AG04450 (cell line): ENCODE results near the gene BLACAT1. TPM values are rescaled to one million over a fixed set of nuclear protein-coding genes. Genes with fewer than 3 reads are reported as not detected.
"Not testable (repeated sequence)": the region's sequence is repeated elsewhere in the genome, so short reads cannot be mapped to it uniquely, and the experiment has no call there.

Source experiments
- CTCF ChIA-PET: fragments of 300-600, 350-600 bp; formaldehyde crosslinking; extraction: SDS; loops from one replicate; lab custom pipeline; 2022; ENCODE audit warnings: antibody characterized with exemption, inconsistent platforms; lab: Charles Lee
- POLR2A ChIA-PET: fragments of 350-600 bp; formaldehyde crosslinking; extraction: SDS; loops from one replicate; lab custom pipeline; 2021; ENCODE audit warnings: antibody characterized with exemption, inconsistent platforms; lab: Yijun Ruan, JAX
- DNase-seq: peaks from one replicate; pipeline ENCODE4 v3.0.0-alpha.2; 2011; ENCODE audit warnings: low read depth, low spot score
- H3K27ac ChIP-seq: one replicate; pipeline ENCODE4 v1.5.1; 2012; ENCODE audit warnings: low read depth, low read length, control low read depth
- H3K27me3 ChIP-seq: one replicate; pipeline ENCODE4 v1.6.0; 2012; ENCODE audit warnings: low read length; ENCODE audit not compliant: control insufficient read depth, insufficient read depth
- H3K4me3 ChIP-seq: 2 replicates; pipeline ENCODE4 v1.5.1; 2011; ENCODE audit warnings: mild to moderate bottlenecking, low read depth, low read length, control low read depth
- H3K9me3 ChIP-seq: 2 replicates; pipeline ENCODE4 v1.5.1; 2012; ENCODE audit warnings: low read length; ENCODE audit not compliant: control insufficient read depth, insufficient read depth
- polyA plus RNA-seq: library from polyadenylated mRNA; depleted of rRNA; stranded (reverse); fragments of >200 nt; gene quantifications from 2 replicates; pipeline ENCODE4 v1.2.3, GENCODE V29; 2011
- TF ChIP-seq, protein P1 (sequence below): IDR thresholded peaks from 2 replicates; pipeline ENCODE4 v1.5.1; 2011; ENCODE audit warnings: low read depth, low read length, control low read depth, inconsistent platforms

BLACAT1 gene
- polyA plus RNA-seq, 1 experiment = 0.06 TPM

DNA sequence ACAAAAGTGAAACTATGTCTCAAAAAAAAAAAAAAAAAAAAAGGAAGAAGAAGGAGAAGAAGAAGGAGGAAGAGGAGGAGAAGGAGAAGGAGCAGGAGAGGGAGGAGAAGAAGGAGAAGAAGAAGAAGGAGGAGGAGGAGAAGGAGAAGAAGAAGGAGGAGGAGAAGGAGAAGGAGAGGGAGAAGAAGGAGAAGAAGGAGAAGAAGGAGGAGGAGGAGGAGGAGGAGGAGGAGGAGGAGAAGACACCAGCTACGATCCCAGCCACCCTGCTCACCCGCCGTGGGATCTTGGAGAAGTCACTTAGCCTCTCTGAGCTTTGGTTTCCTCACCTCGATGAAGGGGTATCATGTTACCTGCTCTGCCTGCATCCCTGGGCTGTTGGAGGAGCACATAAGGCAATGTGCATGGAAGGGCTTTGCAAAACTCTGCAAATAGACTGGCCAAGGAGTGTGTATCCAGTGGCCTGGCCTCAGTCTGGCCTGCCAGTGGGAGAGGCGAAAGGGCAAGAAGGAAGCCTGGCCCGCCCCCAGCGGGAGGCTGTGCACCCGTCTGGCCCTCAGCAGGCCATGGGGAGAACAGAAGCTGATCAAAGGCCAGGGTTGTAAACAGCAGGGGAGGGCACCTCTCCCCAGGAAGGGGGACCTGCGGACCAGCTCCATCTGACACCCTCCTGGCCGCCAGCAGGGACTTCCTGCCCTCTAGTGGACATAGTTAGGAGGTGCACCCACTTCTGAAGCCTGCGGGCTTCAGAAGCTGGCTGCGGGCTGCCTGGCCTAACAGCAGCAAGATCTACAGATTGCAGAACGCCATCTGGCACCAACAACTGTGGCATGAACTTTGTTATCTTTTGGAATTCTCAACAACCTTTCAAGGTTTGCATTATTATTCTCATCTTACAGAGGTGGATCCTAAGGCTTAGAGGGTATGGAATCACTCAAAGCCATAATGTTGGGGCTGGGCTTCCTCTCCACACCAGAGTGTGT lies 29.4 kb upstream of the BLACAT1 start:
- Histone ChIP-seq H3K9me3 (no peaks in the 10 kb centered on the region), H3K27me3 (peaks cover 50% of the 10 kb centered on the region), H3K27ac (no peak overlapping the region), H3K4me3 (no peak overlapping the region)
- TF ChIP-seq, protein P1, sequence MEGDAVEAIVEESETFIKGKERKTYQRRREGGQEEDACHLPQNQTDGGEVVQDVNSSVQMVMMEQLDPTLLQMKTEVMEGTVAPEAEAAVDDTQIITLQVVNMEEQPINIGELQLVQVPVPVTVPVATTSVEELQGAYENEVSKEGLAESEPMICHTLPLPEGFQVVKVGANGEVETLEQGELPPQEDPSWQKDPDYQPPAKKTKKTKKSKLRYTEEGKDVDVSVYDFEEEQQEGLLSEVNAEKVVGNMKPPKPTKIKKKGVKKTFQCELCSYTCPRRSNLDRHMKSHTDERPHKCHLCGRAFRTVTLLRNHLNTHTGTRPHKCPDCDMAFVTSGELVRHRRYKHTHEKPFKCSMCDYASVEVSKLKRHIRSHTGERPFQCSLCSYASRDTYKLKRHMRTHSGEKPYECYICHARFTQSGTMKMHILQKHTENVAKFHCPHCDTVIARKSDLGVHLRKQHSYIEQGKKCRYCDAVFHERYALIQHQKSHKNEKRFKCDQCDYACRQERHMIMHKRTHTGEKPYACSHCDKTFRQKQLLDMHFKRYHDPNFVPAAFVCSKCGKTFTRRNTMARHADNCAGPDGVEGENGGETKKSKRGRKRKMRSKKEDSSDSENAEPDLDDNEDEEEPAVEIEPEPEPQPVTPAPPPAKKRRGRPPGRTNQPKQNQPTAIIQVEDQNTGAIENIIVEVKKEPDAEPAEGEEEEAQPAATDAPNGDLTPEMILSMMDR = peak; percentile 93
- DNase-seq = no peak
- ChIA-PET CTCF (interaction anchor here (0.6 to 16.0 kb wide), 61 partner anchors 8 to 245 kb away, joined by 3 to 427 read pairs (median 5); partner anchors contain the start of genes ELK4 and KLHDC8A), POLR2A (interaction anchor here (1.1 to 1.4 kb wide), 2 partner anchors 39 to 131 kb away, joined by 3 read pairs; no protein-coding TSS in a partner anchor)

DNA sequence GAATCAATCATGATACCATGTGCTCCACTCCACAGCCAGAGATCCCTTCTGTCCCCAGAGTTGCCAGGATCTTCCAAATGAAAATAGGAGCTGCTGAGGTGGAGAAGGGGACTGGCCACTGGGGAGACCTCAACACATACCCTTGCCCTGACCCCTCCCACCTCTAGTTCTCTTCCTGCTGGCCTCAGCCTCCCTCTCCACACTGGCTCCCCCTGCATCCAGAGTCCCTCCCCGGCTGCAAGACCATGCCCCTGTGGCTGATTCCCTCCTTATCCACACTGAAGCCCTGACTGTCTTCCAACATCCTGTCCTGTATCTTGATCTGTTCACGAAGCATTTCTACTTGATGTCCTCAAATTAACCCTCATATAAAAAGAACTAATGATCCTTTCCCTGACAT lies 27.5 kb upstream of the BLACAT1 start:
- TF ChIP-seq, protein P1 = no peak
- no peak for DNase-seq
- Histone ChIP-seq H3K27ac (no peak overlapping the region), H3K27me3 (peaks cover 43% of the 10 kb centered on the region), H3K9me3 (no peaks in the 10 kb centered on the region), H3K4me3 (no peak overlapping the region)
- CTCF ChIA-PET = interaction anchor here (0.6 to 16.0 kb wide), 6 partner anchors 10 to 147 kb away, joined by 4 to 427 read pairs (median 80); partner anchors contain the start of gene KLHDC8A
- POLR2A ChIA-PET = no interaction called here

DNA sequence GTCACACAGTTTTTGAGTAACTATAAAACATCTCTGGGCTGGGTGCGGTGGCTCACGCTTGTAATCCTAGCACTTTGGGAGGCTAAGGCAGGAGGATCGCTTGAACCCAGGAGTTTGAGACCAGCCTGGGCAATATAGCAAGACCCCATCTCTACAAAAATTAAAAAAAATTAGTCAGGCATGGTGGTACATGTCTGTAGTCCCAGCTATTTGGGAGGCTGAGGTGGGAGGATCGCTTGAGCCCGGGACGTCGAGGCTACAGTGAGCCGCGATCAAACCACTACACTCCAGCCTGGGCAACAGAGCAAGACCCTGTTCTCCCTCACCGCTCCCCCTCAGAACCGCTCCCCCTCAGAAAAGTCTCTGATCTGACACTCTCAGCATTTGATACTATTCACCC lies 26.7 kb upstream of the BLACAT1 start:
- H3K4me3 ChIP-seq, DNase-seq, H3K27ac ChIP-seq, POLR2A ChIA-PET, H3K9me3 ChIP-seq: not testable (repeated sequence)
- CTCF ChIA-PET = interaction anchor here (6.8 to 16.0 kb wide), 3 partner anchors 43 to 146 kb away, joined by 85 to 427 read pairs (median 165); partner anchors contain the start of gene KLHDC8A
- peaks cover 43% of the 10 kb centered on the region for H3K27me3 ChIP-seq

DNA sequence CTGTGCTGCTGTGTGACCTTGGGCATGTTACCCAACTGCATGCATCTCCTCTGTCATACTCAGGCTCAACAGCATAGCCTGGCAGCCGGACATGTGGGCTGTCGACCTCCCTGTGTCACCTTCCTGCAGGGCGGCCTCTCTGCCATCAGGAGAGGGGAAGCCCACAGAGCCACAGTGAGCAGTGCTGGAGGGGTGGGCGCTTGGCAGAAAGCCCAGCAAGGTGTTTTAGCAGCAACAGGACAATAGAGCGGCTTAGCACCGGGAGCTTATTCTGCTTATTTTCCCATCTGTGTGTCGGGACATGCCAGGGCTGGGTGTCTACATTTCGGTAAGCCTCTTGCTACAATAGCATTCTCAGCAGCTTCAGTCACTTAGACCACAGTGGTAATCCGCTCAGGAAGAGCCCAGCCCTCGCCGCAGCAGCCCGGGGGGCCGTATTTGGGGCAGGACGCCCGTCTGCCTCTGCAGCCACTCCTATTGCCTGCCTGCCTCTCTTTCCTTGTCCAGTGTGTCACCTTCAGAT lies 25.8 kb upstream of the BLACAT1 start:
- TF ChIP-seq, protein P1 = no peak
- Histone ChIP-seq H3K27ac (no peak overlapping the region), H3K4me3 (no peak overlapping the region), H3K27me3 (peaks cover 47% of the 10 kb centered on the region), H3K9me3 (no peaks in the 10 kb centered on the region)
- ChIA-PET CTCF (interaction anchor here (6.8 to 16.0 kb wide), 3 partner anchors 44 to 145 kb away, joined by 85 to 427 read pairs (median 165); partner anchors contain the start of gene KLHDC8A), POLR2A (no interaction called here)
- DNase-seq = no peak

DNA sequence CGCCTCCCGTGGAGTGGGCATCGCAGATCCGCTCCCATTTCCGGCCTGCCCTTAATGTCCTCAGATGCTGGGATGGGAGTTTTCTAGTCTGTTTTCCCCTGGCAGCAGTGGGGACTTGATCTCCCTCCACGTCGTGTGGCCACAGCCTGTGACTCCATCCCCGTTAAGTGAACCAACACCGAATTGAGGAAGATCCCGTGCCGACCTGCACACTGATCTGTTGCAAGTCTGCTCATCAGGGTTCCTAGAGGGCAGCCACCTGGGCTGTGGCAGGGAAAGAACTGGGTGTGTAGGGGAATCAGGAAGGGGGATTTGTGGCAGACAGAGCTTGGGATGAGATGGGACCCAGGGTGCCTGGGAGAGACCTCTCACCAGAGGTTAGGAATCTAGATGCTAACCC lies 25.4 kb upstream of the BLACAT1 start:
- DNase-seq = no peak
- Histone ChIP-seq H3K27ac (no peak overlapping the region), H3K27me3 (peaks cover 47% of the 10 kb centered on the region), H3K9me3 (no peaks in the 10 kb centered on the region), H3K4me3 (no peak overlapping the region)
- ChIA-PET CTCF (interaction anchor here (6.8 to 16.0 kb wide), 2 partner anchors 44 to 145 kb away, joined by 85 to 427 read pairs; no protein-coding TSS in a partner anchor), POLR2A (no interaction called here)
- TF ChIP-seq, protein P1 = no peak
